ENCODE measurements around the gene SLC6A6. TPM values are rescaled to one million over a fixed set of nuclear protein-coding genes. Genes with fewer than 3 reads are reported as not detected.

Gene SLC6A6
- total and polyA plus RNA-seq, 7 donors: 10.3 to 104 (median 36.2) TPM

DNA sequence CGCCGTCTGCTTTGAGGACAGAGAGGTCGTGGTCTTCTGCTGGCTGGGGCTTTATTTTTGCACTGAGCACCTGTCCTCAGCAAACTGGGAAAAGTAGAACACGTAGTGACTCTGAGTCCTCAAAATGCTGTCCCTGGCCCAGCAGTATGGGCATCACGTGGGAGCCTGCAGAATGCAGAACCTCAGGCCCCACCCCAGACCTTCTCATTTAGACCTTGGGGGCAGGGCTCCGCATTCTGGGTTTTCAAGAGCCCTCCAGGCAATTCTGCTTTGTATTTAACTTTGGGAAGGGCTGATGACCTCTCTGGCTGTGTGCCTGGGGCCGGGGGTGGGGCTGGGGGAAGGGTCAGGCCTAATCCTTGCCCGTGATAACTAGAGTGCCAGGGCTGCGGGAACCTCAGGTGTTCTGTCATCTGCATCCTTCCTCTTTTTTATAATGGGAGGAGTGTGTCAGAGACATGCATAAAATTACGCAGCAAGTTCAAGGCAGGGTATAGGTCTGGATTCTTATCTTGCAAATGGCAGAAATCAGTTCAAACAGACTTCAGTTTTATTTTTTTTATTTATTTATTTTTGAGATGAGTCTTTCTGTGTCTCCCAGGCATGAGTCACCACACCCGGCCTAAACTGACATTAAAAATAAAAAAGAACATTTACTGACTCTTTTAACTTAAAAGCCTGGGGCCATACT is 11.1 kb downstream of the SLC6A6 start:
- TF ChIP-seq, protein P1, sequence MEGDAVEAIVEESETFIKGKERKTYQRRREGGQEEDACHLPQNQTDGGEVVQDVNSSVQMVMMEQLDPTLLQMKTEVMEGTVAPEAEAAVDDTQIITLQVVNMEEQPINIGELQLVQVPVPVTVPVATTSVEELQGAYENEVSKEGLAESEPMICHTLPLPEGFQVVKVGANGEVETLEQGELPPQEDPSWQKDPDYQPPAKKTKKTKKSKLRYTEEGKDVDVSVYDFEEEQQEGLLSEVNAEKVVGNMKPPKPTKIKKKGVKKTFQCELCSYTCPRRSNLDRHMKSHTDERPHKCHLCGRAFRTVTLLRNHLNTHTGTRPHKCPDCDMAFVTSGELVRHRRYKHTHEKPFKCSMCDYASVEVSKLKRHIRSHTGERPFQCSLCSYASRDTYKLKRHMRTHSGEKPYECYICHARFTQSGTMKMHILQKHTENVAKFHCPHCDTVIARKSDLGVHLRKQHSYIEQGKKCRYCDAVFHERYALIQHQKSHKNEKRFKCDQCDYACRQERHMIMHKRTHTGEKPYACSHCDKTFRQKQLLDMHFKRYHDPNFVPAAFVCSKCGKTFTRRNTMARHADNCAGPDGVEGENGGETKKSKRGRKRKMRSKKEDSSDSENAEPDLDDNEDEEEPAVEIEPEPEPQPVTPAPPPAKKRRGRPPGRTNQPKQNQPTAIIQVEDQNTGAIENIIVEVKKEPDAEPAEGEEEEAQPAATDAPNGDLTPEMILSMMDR (IDR thresholded peaks at IDR 0.05): no peak
- Histone ChIP-seq H3K27ac (peak overlapping the region; percentile 78), H3K36me3 (ENCODE audit: insufficient read depth in 1 of 2, low read depth in 1 of 2) (peaks cover 0 to 40% of the 10 kb centered on the region in 2 donors), H3K9me3 (no peaks in the 10 kb centered on the region), H3K4me3 (no peak overlapping the region), H3K27me3 (ENCODE audit: insufficient read depth in 3 of 3, low read length in 2 of 3) (no peaks in the 10 kb centered on the region), H3K4me1 (peaks cover 48% of the 10 kb centered on the region)
- DNase-seq (no peak), ATAC-seq (peak in 3 of 4 donors; percentile 27 to 57 (median 50))
- intact Hi-C loops (cut with DNase I): no loop called here
- WGBS, 3 donors: 45 to 55% (median 47%) methylated on average over 11 of the region's 11 CpGs

DNA sequence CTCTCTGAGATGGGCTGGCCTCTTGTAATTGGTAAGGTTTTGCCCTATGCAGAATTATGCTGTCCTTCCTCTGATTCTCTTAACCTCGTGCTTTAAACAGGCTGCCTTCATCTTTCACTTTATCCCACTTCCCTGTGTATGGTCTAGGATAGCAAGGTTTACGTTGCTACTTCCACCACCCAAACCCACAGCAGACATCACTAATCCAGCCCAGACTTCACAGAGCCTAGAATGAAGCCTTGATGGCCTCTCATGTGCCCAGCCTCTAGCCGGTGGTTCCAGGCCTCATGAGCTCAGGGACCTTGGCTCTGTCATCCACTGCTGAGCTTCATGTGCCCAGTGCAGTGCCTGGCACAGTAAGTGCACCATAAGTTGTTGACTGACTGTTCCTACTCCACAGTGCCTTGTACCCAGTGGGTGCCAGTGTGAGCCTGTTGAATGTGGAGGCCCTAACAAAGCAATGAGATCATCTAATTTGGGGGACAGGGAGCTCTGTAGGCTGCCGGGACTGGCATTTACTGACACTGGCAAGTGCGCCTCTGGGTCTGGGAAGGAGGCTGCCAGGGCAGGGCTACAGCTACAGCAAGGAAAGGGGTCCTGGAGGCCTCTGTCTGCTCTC is 12.5 kb downstream of the SLC6A6 start:
- Histone ChIP-seq H3K9me3 (no peaks in the 10 kb centered on the region), H3K36me3 (ENCODE audit: insufficient read depth in 1 of 2, low read depth in 1 of 2) (peaks cover 0 to 41% of the 10 kb centered on the region in 2 donors), H3K4me1 (peaks cover 34% of the 10 kb centered on the region), H3K27ac (no peak overlapping the region), H3K4me3 (no peak overlapping the region), H3K27me3 (ENCODE audit: insufficient read depth in 3 of 3, low read length in 2 of 3) (no peaks in the 10 kb centered on the region)
- ATAC-seq (no peak), DNase-seq (no peak)
- 84 to 92% (median 87%) methylated on average over 5 of the region's 5 CpGs for WGBS, 3 donors
- TF ChIP-seq, protein P1 (IDR thresholded peaks at IDR 0.05): no peak
- intact Hi-C loops (cut with DNase I): no loop called here

GRCh38 chr3:14415501-14415900 is 13.1 kb downstream of the SLC6A6 start:
- TF ChIP-seq, protein P1 (IDR thresholded peaks at IDR 0.05): no peak
- H3K36me3 ChIP-seq (ENCODE audit: insufficient read depth in 1 of 2, low read depth in 1 of 2): peaks cover 0 to 39% of the 10 kb centered on the region in 2 donors
- ATAC-seq: no peak

DNA sequence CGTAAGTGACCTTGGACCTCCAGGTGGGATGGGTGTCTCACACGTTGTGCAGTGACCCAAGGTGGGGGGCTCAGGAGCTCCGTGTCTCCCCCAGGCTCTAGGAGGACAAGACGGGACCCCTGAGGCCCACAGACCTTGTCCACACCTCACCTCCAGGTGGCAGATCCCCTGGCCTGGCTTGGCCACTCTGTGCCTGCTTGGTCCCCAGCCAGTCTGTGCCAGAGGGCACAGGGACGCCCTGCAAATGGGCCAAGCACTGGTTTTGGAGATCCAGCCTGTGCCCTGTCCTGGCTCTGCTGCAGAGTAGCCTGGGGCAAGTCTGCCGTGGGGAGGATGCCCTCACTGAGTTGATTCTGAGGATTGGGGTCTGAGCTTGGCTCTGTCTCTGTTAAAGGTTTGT is 14.0 kb downstream of the SLC6A6 start:
- H3K36me3 ChIP-seq (ENCODE audit: insufficient read depth in 1 of 2, low read depth in 1 of 2): peaks cover 0 to 31% of the 10 kb centered on the region in 2 donors

More at GRCh38 chr3:14415501-14415900, 13.1 kb downstream of the SLC6A6 start:
- WGBS, 3 donors: 86 to 91% (median 90%) methylated on average over 5 of the region's 5 CpGs
- no peaks in the 10 kb centered on the region for H3K27me3 ChIP-seq (ENCODE audit: insufficient read depth in 3 of 3, low read length in 2 of 3)
- DNase-seq: no peak
- intact Hi-C loops (cut with DNase I): no loop called here
- H3K9me3 ChIP-seq: no peaks in the 10 kb centered on the region
- H3K27ac ChIP-seq: no peak overlapping the region
- H3K4me1 ChIP-seq: peaks cover 28% of the 10 kb centered on the region
- H3K4me3 ChIP-seq: no peak overlapping the region

More for the DNA sequence above, 14.0 kb downstream of the SLC6A6 start:
- no peak overlapping the region for H3K27ac ChIP-seq
- 81 to 92% (median 88%) methylated on average over 6 of the region's 6 CpGs for WGBS, 3 donors
- no peak for DNase-seq
- H3K9me3 ChIP-seq: no peaks in the 10 kb centered on the region
- H3K4me3 ChIP-seq: no peak overlapping the region
- TF ChIP-seq, protein P1 (IDR thresholded peaks at IDR 0.05): no peak
- no peak for ATAC-seq
- no peaks in the 10 kb centered on the region for H3K27me3 ChIP-seq (ENCODE audit: insufficient read depth in 3 of 3, low read length in 2 of 3)
- peaks cover 19% of the 10 kb centered on the region for H3K4me1 ChIP-seq
- intact Hi-C loops (cut with DNase I): no loop called here
